ENCODE results near the gene HOXB5.

- TF ChIP-seq CTCF (IDR thresholded peaks at IDR 0.05), result no peak
- TF ChIP-seq POLR2A (IDR thresholded peaks at IDR 0.05), result no peak
These were observed 1.0 kb downstream of the HOXB5 start for GRCh38 chr17:48592577-48592976.

All from gastroesophageal sphincter (tissue), 3 donors.